Vagina (tissue), 2 donors: ENCODE measurements around the gene MDFI. TPM values are rescaled to one million over a fixed set of nuclear protein-coding genes. Genes with fewer than 3 reads are reported as not detected.

Experiments
- DNase-seq, 2 donors: peaks; one replicate each; pipeline ENCODE4 v3.0.0-alpha.2; 2017; ENCODE audit errors: extremely low spot score in 2 of 2
- H3K27ac ChIP-seq: fragments of 200-600 bp; sonication (generic); one replicate; pipeline ENCODE4 v1.5.1; 2019
- H3K27me3 ChIP-seq: fragments of 200-600 bp; sonication (generic); one replicate; pipeline ENCODE4 v1.5.1; 2019
- H3K36me3 ChIP-seq, 2 donors: fragments of 200-600 bp; sonication (generic); one replicate each; pipeline ENCODE4 v1.5.1; 2017 to 2019
- H3K4me1 ChIP-seq: fragments of 200-600 bp; sonication (generic); one replicate; pipeline ENCODE4 v1.5.1; 2019
- H3K4me3 ChIP-seq, 2 donors: fragments of 200-600 bp; sonication (generic); 1 replicate in 1 of 2; 2 replicates in 1 of 2; pipeline ENCODE4 v1.5.1; 2016 to 2019
- H3K9me3 ChIP-seq: fragments of 200-600 bp; sonication (generic); one replicate; pipeline ENCODE4 v1.5.1; 2019
- POLR2A ChIP-seq, 2 donors: fragments of 450-650 bp; IDR thresholded peaks; one replicate each; pipeline ENCODE4 v1.6.1; 2017; ENCODE audit warnings: antibody characterized with exemption in 2 of 2, mild to moderate bottlenecking in 2 of 2, moderate library complexity in 2 of 2
- POLR2AphosphoS5 ChIP-seq, 2 donors: sonication (generic); formaldehyde crosslinking; IDR thresholded peaks; one replicate each; pipeline ENCODE4 v1.9.0; 2017; ENCODE audit warnings: antibody characterized with exemption in 2 of 2, mild to moderate bottlenecking in 2 of 2, low read depth in 1 of 2; ENCODE audit not compliant: insufficient read depth in 1 of 2
- intact Hi-C: fragments of 100-400 bp; cut with DNase I; formaldehyde crosslinking; loops from one replicate; pipeline ENCODE4 v1.15.1; 2023
- total RNA-seq: library from RNA; depleted of rRNA; stranded (reverse); fragments of >200 nt; gene quantifications from one replicate; pipeline ENCODE4 v1.2.3, GENCODE V29; 2016
- TF ChIP-seq, protein P1 (sequence below), 3 experiments: fragments of 450-650 bp in 2 of 3; fragments of 200-600 bp in 1 of 3; sonication (generic) in 1 of 3; IDR thresholded peaks; one replicate each; pipeline ENCODE4 v1.5.1; 2017 to 2019; ENCODE audit warnings: antibody characterized with exemption in 3 of 3, mild to moderate bottlenecking in 2 of 3, moderate library complexity in 2 of 3

Gene MDFI
- total RNA-seq, 1 donor from 2014 or later: 37.3 TPM

DNA sequence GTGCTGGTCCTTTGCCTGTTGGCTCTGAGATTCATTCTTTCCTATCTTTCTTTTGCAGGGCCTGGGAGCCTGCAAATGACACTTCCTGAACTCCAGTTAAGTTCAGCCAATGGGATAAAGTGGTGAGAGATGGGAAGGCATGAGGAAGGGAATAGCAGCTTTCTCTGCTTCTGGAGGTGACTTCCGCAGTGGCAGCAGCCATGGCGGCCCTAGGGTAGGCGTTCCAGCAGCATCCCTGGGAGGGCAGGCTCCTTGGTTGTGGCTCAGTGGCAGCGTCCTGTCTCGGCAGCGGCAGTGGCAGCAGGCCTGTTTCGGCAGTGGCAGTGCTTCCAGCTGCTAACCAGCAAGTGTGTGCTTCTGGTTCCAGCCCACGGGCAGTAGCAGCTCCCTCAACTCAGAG lies 7.3 kb upstream of the MDFI start:
- Histone ChIP-seq H3K9me3 (no peaks in the 10 kb centered on the region), H3K4me1 (peaks cover 8% of the 10 kb centered on the region), H3K27me3 (no peaks in the 10 kb centered on the region), H3K4me3 (no peak overlapping the region), H3K27ac (no peak overlapping the region), H3K36me3 (no peaks in the 10 kb centered on the region)
- TF ChIP-seq, protein P1, sequence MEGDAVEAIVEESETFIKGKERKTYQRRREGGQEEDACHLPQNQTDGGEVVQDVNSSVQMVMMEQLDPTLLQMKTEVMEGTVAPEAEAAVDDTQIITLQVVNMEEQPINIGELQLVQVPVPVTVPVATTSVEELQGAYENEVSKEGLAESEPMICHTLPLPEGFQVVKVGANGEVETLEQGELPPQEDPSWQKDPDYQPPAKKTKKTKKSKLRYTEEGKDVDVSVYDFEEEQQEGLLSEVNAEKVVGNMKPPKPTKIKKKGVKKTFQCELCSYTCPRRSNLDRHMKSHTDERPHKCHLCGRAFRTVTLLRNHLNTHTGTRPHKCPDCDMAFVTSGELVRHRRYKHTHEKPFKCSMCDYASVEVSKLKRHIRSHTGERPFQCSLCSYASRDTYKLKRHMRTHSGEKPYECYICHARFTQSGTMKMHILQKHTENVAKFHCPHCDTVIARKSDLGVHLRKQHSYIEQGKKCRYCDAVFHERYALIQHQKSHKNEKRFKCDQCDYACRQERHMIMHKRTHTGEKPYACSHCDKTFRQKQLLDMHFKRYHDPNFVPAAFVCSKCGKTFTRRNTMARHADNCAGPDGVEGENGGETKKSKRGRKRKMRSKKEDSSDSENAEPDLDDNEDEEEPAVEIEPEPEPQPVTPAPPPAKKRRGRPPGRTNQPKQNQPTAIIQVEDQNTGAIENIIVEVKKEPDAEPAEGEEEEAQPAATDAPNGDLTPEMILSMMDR (IDR thresholded peaks at IDR 0.05): no peak
- TF ChIP-seq POLR2A (IDR thresholded peaks at IDR 0.05): no peak
- TF ChIP-seq POLR2AphosphoS5 (IDR thresholded peaks at IDR 0.05; ENCODE audit: insufficient read depth in 1 of 2, low read depth in 1 of 2): no peak
- intact Hi-C loops: no loop called here
- DNase-seq: no peak

DNA sequence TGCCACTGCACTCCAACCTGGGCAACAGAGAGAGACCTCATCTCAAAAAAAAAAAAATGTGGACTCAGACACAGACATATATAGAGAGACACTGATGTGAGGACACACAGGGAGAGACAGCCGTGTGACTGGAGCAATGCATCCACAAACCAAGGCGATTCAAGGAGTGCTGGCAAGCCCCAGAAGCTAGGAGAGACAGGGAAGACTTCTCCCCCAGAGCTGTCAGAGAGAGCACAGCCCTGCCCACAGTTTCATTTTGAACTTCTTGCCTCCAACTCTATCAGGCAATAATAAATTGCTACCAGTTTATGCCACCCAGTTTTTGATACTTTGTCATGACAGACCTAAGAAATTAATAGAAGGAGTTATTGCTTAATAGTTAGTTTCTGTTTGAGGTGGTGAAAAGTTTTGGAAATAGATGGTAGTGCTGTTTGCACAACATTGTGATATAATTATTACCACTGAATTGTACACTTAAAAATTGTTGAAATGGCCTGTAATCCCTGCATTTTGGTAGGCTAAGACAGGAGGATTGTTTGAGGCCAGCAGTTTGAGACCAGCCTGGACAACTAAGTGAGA lies 5.1 kb upstream of the MDFI start:
- intact Hi-C loops: no loop called here
- Histone ChIP-seq H3K36me3 (no peaks in the 10 kb centered on the region), H3K4me1 (peaks cover 25% of the 10 kb centered on the region), H3K9me3 (no peaks in the 10 kb centered on the region), H3K27ac (no peak overlapping the region), H3K4me3 (no peak overlapping the region), H3K27me3 (no peaks in the 10 kb centered on the region)
- no peak for DNase-seq
- no peak for TF ChIP-seq POLR2A (IDR thresholded peaks at IDR 0.05)
- no peak for TF ChIP-seq POLR2AphosphoS5 (IDR thresholded peaks at IDR 0.05; ENCODE audit: insufficient read depth in 1 of 2, low read depth in 1 of 2)
- TF ChIP-seq, protein P1 (IDR thresholded peaks at IDR 0.05): no peak

DNA sequence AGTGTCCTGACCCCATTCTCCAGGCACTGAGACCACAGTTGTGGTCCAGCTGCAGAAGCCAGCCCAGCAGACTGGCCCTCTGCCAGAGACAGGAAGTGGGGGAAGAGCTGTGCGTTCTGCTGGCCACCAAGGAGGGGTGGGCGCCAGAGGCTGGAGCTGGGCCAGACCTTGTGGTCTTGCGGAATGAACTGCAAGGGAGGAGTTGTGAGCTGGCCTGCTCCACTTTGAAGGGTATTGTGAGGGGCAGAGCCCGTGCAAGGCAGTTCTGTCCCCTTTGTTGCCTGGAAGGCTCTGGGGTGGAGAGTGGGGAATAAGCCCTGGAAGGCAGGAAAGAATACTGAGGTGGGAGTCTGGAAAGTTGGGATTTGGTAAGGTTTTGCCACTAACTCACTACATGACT lies 3.6 kb upstream of the MDFI start:
- DNase-seq: no peak
- no peaks in the 10 kb centered on the region for H3K9me3 ChIP-seq
- intact Hi-C loops: no loop called here
- no peak overlapping the region for H3K27ac ChIP-seq
- H3K36me3 ChIP-seq: no peaks in the 10 kb centered on the region
- H3K4me1 ChIP-seq: peaks cover 40% of the 10 kb centered on the region
- TF ChIP-seq POLR2A (IDR thresholded peaks at IDR 0.05): no peak
- no peak for TF ChIP-seq POLR2AphosphoS5 (IDR thresholded peaks at IDR 0.05; ENCODE audit: insufficient read depth in 1 of 2, low read depth in 1 of 2)
- TF ChIP-seq, protein P1 (IDR thresholded peaks at IDR 0.05): no peak
- H3K27me3 ChIP-seq: no peaks in the 10 kb centered on the region
- H3K4me3 ChIP-seq: no peak overlapping the region

DNA sequence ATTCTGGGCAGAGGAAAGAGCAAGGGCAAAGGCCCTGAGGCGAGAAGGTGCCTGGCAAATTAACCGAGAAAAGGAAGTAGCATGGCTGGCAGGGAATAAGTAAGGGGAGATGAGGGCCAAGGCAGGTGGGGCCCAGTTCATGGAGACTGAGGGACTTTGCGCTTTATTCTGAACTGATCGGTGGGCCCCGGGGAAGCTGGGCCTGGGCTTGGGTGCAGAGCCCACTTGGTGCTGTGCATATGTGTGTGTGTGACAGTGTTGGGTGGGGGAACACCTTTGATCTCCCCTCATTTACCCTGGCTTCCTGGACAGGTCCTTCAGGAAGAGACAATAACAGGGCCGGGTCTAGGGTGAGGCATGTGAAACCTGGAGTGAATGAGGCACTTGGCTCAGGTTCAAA lies 2.9 kb upstream of the MDFI start:
- Histone ChIP-seq H3K27ac (no peak overlapping the region), H3K36me3 (no peaks in the 10 kb centered on the region), H3K4me3 (no peak overlapping the region), H3K4me1 (peaks cover 41% of the 10 kb centered on the region), H3K27me3 (no peaks in the 10 kb centered on the region), H3K9me3 (no peaks in the 10 kb centered on the region)
- TF ChIP-seq POLR2AphosphoS5 (IDR thresholded peaks at IDR 0.05; ENCODE audit: insufficient read depth in 1 of 2, low read depth in 1 of 2): no peak
- TF ChIP-seq, protein P1 (IDR thresholded peaks at IDR 0.05): no peak
- TF ChIP-seq POLR2A (IDR thresholded peaks at IDR 0.05): no peak
- DNase-seq: no peak
- intact Hi-C loops: no loop called here

DNA sequence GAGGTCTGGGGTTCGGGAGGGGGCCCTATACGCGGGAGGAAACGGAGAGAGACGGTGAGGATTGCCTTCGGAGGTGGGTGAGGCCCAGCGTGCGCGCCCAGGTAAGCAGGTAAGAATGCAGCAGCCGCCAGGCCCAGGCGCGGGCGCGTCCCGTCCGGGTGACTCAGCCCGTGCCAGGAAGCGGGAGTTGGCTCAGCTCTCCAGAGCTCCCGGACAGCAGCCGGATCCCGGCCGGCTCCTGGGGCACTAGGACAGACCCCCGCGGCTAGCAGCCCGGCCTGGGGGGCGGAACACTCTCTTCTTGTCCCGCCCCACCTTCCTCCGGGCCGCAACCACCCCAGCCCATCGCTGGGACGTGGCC lies 1.5 kb upstream of the MDFI start:
- no peaks in the 10 kb centered on the region for H3K36me3 ChIP-seq
- TF ChIP-seq, protein P1 (IDR thresholded peaks at IDR 0.05): no peak
- peak in 1 of 2 donors; percentile 61 for TF ChIP-seq POLR2AphosphoS5 (IDR thresholded peaks at IDR 0.05; ENCODE audit: insufficient read depth in 1 of 2, low read depth in 1 of 2)
- intact Hi-C loops: no loop called here
- no peak for DNase-seq
- H3K4me1 ChIP-seq: peaks cover 41% of the 10 kb centered on the region
- no peaks in the 10 kb centered on the region for H3K9me3 ChIP-seq
- peak overlapping the region; percentile 51 to 62 for H3K4me3 ChIP-seq
- H3K27me3 ChIP-seq: no peaks in the 10 kb centered on the region
- peak overlapping the region; percentile 47 for H3K27ac ChIP-seq
